GM18870 (cell line): ENCODE results near the gene PRKCZ.

ENCODE experiments used
- ATAC-seq: cut with Tn5 transposase; IDR thresholded peaks from one replicate; pipeline ENCODE4 v1.9.1; 2021; ENCODE audit warnings: moderate library complexity; ENCODE audit not compliant: unreplicated experiment

The PRKCZ gene

DNA sequence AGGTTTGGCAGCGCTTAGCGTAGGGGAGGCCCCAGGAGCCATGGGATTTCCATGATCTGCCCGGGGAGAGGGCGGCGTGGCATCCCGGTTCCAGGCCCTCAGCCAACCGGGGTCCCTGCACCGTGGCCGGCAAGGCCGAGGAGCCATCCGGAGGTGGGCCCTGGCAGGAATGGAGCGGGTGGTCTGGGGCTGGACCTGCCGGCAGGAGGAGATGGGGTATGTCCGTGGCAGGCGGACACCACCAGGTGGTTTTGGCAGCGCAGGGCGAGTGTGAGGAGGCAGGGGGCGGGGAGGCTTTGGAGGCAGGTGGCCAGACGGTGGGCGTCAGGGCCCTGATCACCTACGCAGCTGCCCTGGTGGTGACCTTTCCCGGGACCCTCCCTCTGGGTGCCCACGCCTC is 10.3 kb downstream of the PRKCZ start:
- no peak for ATAC-seq

GRCh38 chr1:2061065-2061778 is 11.0 kb downstream of the PRKCZ start:
- no peak for ATAC-seq

- no peak for ATAC-seq
Measured at GRCh38 chr1:2065699-2066098, 15.5 kb downstream of the PRKCZ start.

DNA sequence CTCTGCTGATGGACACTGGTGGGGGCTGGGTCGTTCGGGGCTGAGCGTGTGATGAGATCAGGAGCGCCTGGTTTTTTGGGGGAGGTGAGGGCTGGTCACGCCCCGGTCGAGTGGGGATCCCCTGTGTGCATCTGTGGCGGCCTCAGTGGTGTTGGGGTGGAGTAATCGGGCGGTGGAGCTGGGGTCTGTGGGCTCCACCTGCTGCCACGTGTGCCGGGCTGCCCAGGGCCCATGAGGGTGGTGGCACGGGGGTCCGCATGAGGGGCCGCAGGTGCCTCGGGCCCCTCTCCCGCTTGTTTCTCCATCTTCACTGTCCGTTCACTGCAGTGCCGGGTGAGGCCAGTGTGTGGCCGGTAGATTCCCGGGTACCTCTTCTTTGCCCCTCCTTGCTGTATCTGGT is 17.2 kb downstream of the PRKCZ start:
- ATAC-seq: no peak

GRCh38 chr1:2067981-2068380 is 17.8 kb downstream of the PRKCZ start:
- no peak for ATAC-seq

DNA sequence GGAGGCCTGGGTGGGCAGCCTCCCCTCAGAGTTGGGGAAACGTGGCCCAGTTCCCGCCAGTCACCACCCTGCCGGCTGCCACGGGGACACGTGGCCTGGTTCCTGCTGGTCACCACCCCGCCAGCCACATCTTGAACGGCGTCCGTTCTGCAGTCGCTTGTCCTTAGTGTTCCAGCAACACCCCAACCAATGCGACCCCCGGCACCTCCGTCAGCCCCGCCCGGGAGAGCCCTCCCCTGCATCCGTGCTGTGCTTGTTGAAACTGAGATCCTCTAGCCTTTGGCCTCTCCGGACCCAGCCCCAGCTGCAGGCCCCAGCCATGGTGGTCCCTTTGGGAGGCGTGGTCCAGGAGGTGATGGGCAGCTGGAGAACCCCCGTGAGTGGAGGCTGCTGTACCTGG is 18.7 kb downstream of the PRKCZ start:
- no peak for ATAC-seq

GRCh38 chr1:2070016-2070415 is 19.8 kb downstream of the PRKCZ start:
- ATAC-seq: no peak

GRCh38 chr1:2070800-2071530 is 20.8 kb downstream of the PRKCZ start:
- no peak for ATAC-seq

- ATAC-seq: no peak
Measured at GRCh38 chr1:2072109-2072806, 22.0 kb downstream of the PRKCZ start.

GRCh38 chr1:2072891-2073290 is 22.7 kb downstream of the PRKCZ start:
- ATAC-seq: no peak

- ATAC-seq: no peak
Measured at GRCh38 chr1:2073382-2074230, 23.4 kb downstream of the PRKCZ start.

GRCh38 chr1:2074396-2074795 is 24.2 kb downstream of the PRKCZ start:
- no peak for ATAC-seq

DNA sequence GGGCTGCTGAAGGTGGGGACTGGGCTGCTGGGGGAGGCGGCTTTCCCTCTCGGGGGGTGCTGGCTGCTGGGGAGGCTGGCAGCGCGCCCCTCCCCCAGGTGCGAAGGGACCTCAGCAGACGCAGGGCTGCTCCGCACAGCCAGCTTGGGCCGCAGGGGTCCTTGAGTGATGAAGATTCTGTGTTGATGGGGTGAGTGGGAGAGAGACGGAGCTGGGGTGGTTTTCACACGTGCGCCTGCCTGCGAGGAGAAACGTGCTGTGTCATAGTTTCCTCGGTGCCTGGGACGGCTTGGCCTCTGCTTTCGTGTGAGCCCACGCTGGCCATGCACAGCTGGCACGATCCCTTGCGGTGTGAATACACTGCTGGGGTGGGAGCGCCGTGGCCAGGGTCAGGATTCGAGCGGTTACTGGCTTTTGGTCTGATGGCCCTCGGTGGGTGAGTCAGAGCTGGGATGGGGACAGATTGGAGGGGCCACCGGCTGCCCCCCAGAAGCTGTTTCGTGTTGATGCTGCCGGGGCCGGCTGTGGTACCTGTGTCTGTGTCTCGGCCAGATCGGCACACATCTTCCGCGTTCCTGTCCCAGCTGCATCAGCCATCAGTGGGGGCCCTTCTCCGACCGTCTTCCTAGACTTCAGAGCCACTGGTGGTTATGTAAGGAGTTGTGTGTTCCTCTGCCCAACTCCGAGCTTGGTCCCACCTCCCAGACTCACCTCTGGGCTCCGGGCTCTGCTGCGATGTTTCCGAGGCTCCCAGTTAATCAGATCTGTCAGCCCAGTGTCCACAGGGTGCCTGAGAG is 24.9 kb downstream of the PRKCZ start:
- ATAC-seq: no peak

GRCh38 chr1:2076826-2077225 is 26.6 kb downstream of the PRKCZ start:
- ATAC-seq: no peak

GRCh38 chr1:2078170-2078569 is 28.0 kb downstream of the PRKCZ start:
- no peak for ATAC-seq

- no peak for ATAC-seq
Measured at GRCh38 chr1:2079396-2080085, 29.3 kb downstream of the PRKCZ start.

GRCh38 chr1:2080140-2080539 is 29.9 kb downstream of the PRKCZ start:
- ATAC-seq: no peak

DNA sequence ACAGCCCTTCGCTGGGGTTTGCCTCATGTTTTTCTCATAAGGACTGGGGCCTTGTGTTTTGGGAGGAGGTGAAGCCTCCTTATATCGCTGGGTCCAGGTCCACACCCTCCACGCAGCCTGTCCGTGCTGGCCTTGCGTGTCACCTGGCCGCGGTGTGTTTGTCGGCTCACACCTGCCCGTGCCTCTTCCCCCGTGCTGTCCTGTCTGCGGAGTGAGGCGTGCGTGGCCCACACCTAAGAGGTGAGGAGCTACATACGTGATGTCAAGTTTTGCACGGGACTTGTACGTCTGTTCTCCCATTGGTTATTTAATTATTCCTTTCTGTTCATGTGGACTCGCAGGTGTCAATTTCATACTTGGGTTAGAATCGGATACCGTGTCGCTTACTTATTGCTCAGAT is 30.7 kb downstream of the PRKCZ start:
- ATAC-seq: no peak

GRCh38 chr1:2081326-2081885 is 31.2 kb downstream of the PRKCZ start:
- no peak for ATAC-seq
